Muscle of leg (tissue), 11 donors: ENCODE results near the gene TMEM132D. TPM values are rescaled to one million over a fixed set of nuclear protein-coding genes. Genes with fewer than 3 reads are reported as not detected.

Source experiments
- DNase-seq: peaks from one replicate; pipeline ENCODE4 v3.0.0; 2013
- H3K27ac ChIP-seq: one replicate; pipeline ENCODE4 v1.5.1; 2013; ENCODE audit warnings: mild to moderate bottlenecking, low read length, control low read depth
- H3K27me3 ChIP-seq: one replicate; pipeline ENCODE4 v1.6.1; 2013; ENCODE audit warnings: low read length; ENCODE audit not compliant: control insufficient read depth, insufficient read depth
- H3K36me3 ChIP-seq: one replicate; pipeline ENCODE4 v1.6.1; 2013; ENCODE audit warnings: low read length; ENCODE audit not compliant: control insufficient read depth, insufficient read depth
- H3K4me1 ChIP-seq: one replicate; pipeline ENCODE4 v1.6.1; 2013; ENCODE audit warnings: low read length; ENCODE audit not compliant: control insufficient read depth, insufficient read depth
- H3K4me3 ChIP-seq: one replicate; pipeline ENCODE4 v1.5.1; 2013; ENCODE audit warnings: low read length, control low read depth
- H3K9me3 ChIP-seq: replicated peaks from 2 replicates; pipeline ENCODE4 v1.6.1; 2013; ENCODE audit warnings: low read depth, low read length; ENCODE audit not compliant: control insufficient read depth
- WGBS: methylation state at CpG from one replicate; pipeline ENCODE4 v1.1.5; 2013; ENCODE audit warnings: missing lambda C conversion rate; ENCODE audit not compliant: insufficient coverage; 5-methylcytosine and 5-hydroxymethylcytosine counted together
- polyA plus RNA-seq, 8 donors: library from polyadenylated mRNA; unstranded; fragments of 120-200 nt; gene quantifications; one replicate each; pipeline versions ENCODE4 v1.2.1 to v1.2.3, GENCODE V29; 2013; ENCODE audit warnings: inconsistent platforms in 1 of 8, low replicate concordance in 1 of 8; ENCODE audit not compliant: insufficient read length in 8 of 8, insufficient read depth in 1 of 8
- total RNA-seq: library from RNA; stranded (reverse); fragments of 120-200 nt; gene quantifications from one replicate; pipeline ENCODE4 v1.2.4, GENCODE V29; 2013

TMEM132D gene
- total and polyA plus RNA-seq, 9 donors: 0.44 to 2.0 (median 0.85) TPM

DNA sequence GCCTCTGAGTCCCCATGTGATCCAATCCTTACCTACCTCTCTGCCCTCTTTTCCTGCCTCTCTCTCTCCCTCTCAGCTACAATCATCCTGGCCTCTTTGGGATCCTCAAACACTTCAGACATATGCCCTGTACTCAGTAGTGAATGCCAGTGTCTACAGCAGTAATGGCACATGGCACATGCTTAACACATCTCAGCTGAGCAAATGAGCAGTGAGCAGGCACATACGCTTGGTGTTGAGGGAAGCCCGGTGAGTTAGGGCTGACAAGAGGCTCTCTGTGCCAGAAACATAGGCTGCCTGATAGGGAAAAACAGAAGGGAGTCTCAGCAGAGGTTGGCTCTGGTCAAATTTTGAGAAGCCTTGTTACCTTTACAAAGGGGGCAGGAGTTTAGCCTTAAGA is 409.1 kb downstream of the TMEM132D start:
- no peaks in the 10 kb centered on the region for H3K4me1 ChIP-seq
- no peaks in the 10 kb centered on the region for H3K9me3 ChIP-seq
- H3K36me3 ChIP-seq: no peaks in the 10 kb centered on the region
- H3K4me3 ChIP-seq: no peak overlapping the region
- H3K27me3 ChIP-seq: peaks cover 3% of the 10 kb centered on the region
- no peak overlapping the region for H3K27ac ChIP-seq
- 80% methylated on average over 1 of the region's 2 CpGs for WGBS
- no peak for DNase-seq

DNA sequence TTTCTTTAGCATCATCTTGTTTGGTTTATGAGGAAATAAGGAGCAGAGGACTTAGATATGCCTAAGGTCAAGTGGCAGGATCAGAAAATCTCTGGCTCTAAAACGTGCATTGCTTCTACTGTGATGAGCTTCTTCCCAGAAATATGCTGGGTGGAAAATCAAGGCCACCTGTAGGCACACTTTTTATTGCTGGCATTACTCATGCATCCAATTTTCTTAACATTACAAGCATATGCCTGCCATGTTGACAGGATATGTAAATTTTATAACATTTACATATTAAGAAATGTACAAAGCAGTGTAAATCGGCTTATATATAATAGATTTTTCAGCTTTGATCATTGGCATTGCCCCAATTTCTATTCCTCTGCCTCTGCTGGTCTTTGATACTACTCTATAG is 409.6 kb downstream of the TMEM132D start:
- WGBS: no CpG with 5 or more reads among the region's 2 CpGs
- H3K4me1 ChIP-seq: no peaks in the 10 kb centered on the region
- no peaks in the 10 kb centered on the region for H3K36me3 ChIP-seq
- no peaks in the 10 kb centered on the region for H3K9me3 ChIP-seq
- DNase-seq: no peak
- peaks cover 3% of the 10 kb centered on the region for H3K27me3 ChIP-seq
- no peak overlapping the region for H3K4me3 ChIP-seq
- no peak overlapping the region for H3K27ac ChIP-seq

DNA sequence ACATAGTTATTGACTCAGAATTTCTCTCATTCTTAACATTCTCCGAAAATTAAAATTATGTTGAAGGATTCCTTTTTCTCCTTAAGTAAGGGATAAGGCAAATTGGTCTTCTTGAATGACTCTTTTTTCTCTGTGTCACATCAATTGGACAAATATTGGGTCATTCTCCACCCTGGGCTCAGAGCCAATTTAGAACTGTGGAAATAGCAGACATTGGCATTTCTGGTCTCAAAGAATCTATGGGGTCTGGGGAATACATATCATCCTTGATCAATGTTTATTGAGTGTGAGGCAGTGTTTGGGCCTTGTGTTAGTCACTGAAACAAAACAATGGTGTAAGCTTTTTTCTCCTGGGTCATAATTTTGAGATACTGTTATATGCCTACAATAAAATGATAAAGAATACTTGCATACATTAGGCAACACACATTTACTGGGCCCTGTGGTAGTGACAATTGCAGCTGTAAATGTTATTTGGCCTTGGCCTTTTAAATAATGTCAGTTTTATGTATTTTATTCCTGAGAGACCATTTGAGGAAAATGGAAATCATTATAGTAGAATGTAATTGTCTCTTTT is 414.6 kb downstream of the TMEM132D start:
- Histone ChIP-seq H3K27me3 (peaks cover 3% of the 10 kb centered on the region), H3K9me3 (no peaks in the 10 kb centered on the region), H3K27ac (no peak overlapping the region), H3K4me1 (no peaks in the 10 kb centered on the region), H3K4me3 (no peak overlapping the region), H3K36me3 (no peaks in the 10 kb centered on the region)
- no peak for DNase-seq
- no CpG with 5 or more reads among the region's 1 CpG for WGBS

- no peaks in the 10 kb centered on the region for H3K36me3 ChIP-seq
- WGBS: 90% methylated on average over 7 of the region's 8 CpGs
- no peaks in the 10 kb centered on the region for H3K27me3 ChIP-seq
- no peak overlapping the region for H3K4me3 ChIP-seq
- H3K4me1 ChIP-seq: no peaks in the 10 kb centered on the region
- DNase-seq: no peak
- no peaks in the 10 kb centered on the region for H3K9me3 ChIP-seq
- no peak overlapping the region for H3K27ac ChIP-seq
These were observed 416.9 kb downstream of the TMEM132D start for GRCh38 chr12:129486931-129487330.

DNA sequence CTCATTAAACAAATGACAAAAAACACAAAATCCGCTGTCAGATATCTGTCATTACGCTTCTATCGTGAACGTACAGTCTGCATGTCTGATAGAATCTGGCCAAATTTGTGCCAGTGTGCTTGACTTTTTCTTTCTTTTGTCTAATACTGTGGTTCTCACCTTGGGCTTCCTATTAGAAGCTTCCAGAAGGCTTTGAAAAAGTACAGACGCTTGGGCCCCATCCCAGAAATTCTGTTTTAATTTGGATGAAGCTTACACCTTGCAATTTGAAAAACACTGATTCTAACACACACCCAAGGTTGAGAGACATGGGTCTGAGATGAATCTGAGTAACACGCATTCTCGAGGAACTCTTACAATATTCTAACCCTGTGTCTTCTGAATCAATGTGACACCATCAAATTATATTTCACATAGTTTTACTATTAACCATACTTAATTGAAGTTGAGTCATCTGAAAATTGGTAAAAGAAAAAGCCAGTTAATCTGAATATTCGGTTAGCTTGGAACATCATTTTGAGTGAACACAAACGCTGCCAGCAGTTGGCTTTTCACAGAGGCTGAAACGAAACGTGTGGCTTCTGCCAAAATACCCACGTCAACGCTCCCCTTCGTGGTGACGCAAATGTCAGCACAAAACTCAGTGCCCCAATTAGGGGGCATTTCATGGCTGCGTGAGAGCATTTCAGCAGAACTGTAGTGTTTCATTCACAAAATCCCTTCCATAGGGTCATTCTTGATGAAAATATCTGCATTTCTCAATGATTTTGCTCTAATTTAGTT is 420.5 kb downstream of the TMEM132D start:
- H3K27ac ChIP-seq: no peak overlapping the region
- no peak overlapping the region for H3K4me3 ChIP-seq
- H3K4me1 ChIP-seq: no peaks in the 10 kb centered on the region
- WGBS: 64% methylated on average over 13 of the region's 16 CpGs
- H3K36me3 ChIP-seq: no peaks in the 10 kb centered on the region
- no peaks in the 10 kb centered on the region for H3K9me3 ChIP-seq
- peak; percentile 28 for DNase-seq
- no peaks in the 10 kb centered on the region for H3K27me3 ChIP-seq

- peak; percentile 26 for DNase-seq
- H3K27me3 ChIP-seq: no peaks in the 10 kb centered on the region
- no peak overlapping the region for H3K4me3 ChIP-seq
- H3K36me3 ChIP-seq: no peaks in the 10 kb centered on the region
- WGBS: 58% methylated on average over 3 of the region's 10 CpGs
- H3K9me3 ChIP-seq: no peaks in the 10 kb centered on the region
- H3K4me1 ChIP-seq: no peaks in the 10 kb centered on the region
- no peak overlapping the region for H3K27ac ChIP-seq
These were observed 421.9 kb downstream of the TMEM132D start for GRCh38 chr12:129481921-129482320.

DNA sequence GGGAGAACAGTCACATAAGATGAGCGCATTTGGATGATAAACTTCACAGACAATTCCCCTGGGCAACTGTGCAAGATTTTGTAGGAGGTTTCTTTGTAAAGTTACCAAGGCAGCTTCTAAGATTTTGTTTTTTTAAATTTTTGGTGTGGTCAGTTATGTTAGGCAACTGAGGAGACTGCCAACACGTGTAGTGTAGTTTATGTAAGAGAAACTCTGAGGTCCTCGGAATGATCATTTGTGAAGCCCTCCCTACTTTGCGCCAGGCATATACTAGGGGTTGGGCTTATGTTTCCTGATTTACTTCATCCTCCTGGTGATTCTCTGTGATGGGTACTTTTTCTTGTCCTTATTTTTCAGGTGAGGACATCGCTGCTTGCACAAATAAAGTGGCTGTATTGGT is 433.6 kb downstream of the TMEM132D start:
- Histone ChIP-seq H3K27me3 (no peaks in the 10 kb centered on the region), H3K9me3 (no peaks in the 10 kb centered on the region), H3K27ac (no peak overlapping the region), H3K4me1 (peaks cover 3% of the 10 kb centered on the region), H3K4me3 (no peak overlapping the region), H3K36me3 (no peaks in the 10 kb centered on the region)
- 71% methylated on average over 1 of the region's 5 CpGs for WGBS
- DNase-seq: no peak

DNA sequence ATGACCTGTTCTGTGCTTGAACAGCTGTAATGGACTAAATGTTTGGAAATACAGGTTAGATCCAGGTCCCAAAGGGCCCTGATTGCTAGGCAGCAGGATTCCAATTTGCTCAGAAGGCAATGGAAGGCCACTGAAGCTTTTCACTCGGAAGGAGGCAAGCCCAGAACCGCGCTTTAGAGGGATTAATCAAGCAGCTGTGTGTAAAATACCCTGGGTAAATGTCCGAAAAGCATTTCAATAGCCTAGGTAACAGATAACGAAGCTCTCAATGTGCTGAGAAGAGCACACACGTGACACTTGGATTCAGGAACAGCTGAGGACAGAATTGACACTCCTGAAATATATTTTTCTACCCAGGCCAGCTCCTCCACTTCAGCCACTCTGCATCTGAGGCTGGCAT is 436.1 kb downstream of the TMEM132D start:
- H3K4me3 ChIP-seq: no peak overlapping the region
- H3K4me1 ChIP-seq: peaks cover 3% of the 10 kb centered on the region
- 53% methylated on average over 6 of the region's 6 CpGs for WGBS
- no peaks in the 10 kb centered on the region for H3K36me3 ChIP-seq
- H3K27ac ChIP-seq: no peak overlapping the region
- H3K27me3 ChIP-seq: no peaks in the 10 kb centered on the region
- DNase-seq: no peak
- no peaks in the 10 kb centered on the region for H3K9me3 ChIP-seq

- Histone ChIP-seq H3K4me1 (peaks cover 3% of the 10 kb centered on the region), H3K36me3 (no peaks in the 10 kb centered on the region), H3K4me3 (no peak overlapping the region), H3K9me3 (no peaks in the 10 kb centered on the region), H3K27me3 (no peaks in the 10 kb centered on the region), H3K27ac (no peak overlapping the region)
- WGBS: 36% methylated on average over 1 of the region's 1 CpG
- DNase-seq: no peak
These were observed 436.5 kb downstream of the TMEM132D start for GRCh38 chr12:129467289-129467688.

- WGBS: 25% methylated on average over 1 of the region's 3 CpGs
- no peak overlapping the region for H3K4me3 ChIP-seq
- peaks cover 3% of the 10 kb centered on the region for H3K4me1 ChIP-seq
- H3K36me3 ChIP-seq: no peaks in the 10 kb centered on the region
- no peaks in the 10 kb centered on the region for H3K9me3 ChIP-seq
- no peaks in the 10 kb centered on the region for H3K27me3 ChIP-seq
- no peak for DNase-seq
- H3K27ac ChIP-seq: no peak overlapping the region
These were observed 437.3 kb downstream of the TMEM132D start for GRCh38 chr12:129466499-129466898.
